HepG2 (cell line): ENCODE results near the gene SMLR1. TPM values are rescaled to one million over a fixed set of nuclear protein-coding genes. Genes with fewer than 3 reads are reported as not detected.
A peak's percentile ranks its signal among the peaks of the same experiment; 100 is the strongest.

Experiments
- ATAC-seq: fragments of 200-7000 bp; cut with Tn5 transposase; 3 replicates; pipeline ENCODE4 v1.9.1; 2020; ENCODE audit warnings: mild to moderate bottlenecking, moderate library complexity
- Bru-seq: library from RNA; stranded (reverse); fragments of 400-500 nt; gene quantifications from one replicate; lab custom pipeline; 2021; lab: Mats Ljungman, UMichigan
- BruChase-seq, 2 experiments: library from RNA; stranded (reverse); fragments of 400-500 nt; gene quantifications; one replicate each; lab custom pipeline; 2021; lab: Mats Ljungman, UMichigan
- BruUV-seq: library from RNA; stranded (reverse); fragments of 400-500 nt; replicated peaks from 2 replicates; lab custom pipeline; 2021; lab: Mats Ljungman, UMichigan
- CTCF ChIA-PET: fragments of 300-600 bp; formaldehyde crosslinking; extraction: SDS; loops from one replicate; lab custom pipeline; 2021; ENCODE audit warnings: low total read pairs, inconsistent platforms, low intra/inter-chr PET ratio; lab: Yijun Ruan, JAX
- POLR2A ChIA-PET: fragments of 350-600 bp; sonication (Branson Sonifier 250); formaldehyde crosslinking; loops from one replicate; lab custom pipeline; 2020; ENCODE audit warnings: antibody characterized with exemption, inconsistent platforms; lab: Yijun Ruan, JAX
- DNase-seq: peaks from one replicate; pipeline ENCODE4 v3.0.0-alpha.2; 2015; ENCODE audit warnings: low spot score
- FAIRE-seq: peaks from 3 replicates; lab custom pipeline; 2011; peaks lifted over from hg19 to GRCh38; lab: Jason Lieb, UNC
- H2AFZ ChIP-seq: one replicate; pipeline ENCODE4 v1.6.1; 2011; ENCODE audit warnings: low read length, inconsistent platforms
- H3K27ac ChIP-seq: fragments of 300-600 bp; 3 replicates; pipeline ENCODE4 v1.8.0; 2011; ENCODE audit warnings: mixed run types, mild to moderate bottlenecking, mixed read lengths, low read length, inconsistent platforms; ENCODE audit not compliant: insufficient read depth; ENCODE audit errors: extremely low read length
- H3K27me3 ChIP-seq, 2 experiments: fragments of 200-600 bp in 1 of 2; 2 replicates in 1 of 2; 3 replicates in 1 of 2; pipeline versions ENCODE4 v1.6.0 to v1.8.0; 2011; ENCODE audit warnings: low read length in 2 of 2, mild to moderate bottlenecking in 2 of 2, moderate library complexity in 2 of 2, inconsistent platforms in 1 of 2; ENCODE audit not compliant: insufficient read depth in 2 of 2, control insufficient read depth in 1 of 2
- H3K36me3 ChIP-seq, 2 experiments: fragments of 200-600 bp in 1 of 2; replicated peaks in 1 of 2; 2 replicates in 1 of 2; 3 replicates in 1 of 2; pipeline versions ENCODE4 v1.5.1 to v1.8.0; 2011; ENCODE audit warnings: low read length in 2 of 2, inconsistent platforms in 1 of 2; ENCODE audit not compliant: insufficient read depth in 2 of 2, control insufficient read depth in 1 of 2
- H3K4me1 ChIP-seq: 2 replicates; pipeline ENCODE4 v1.5.1; 2012; ENCODE audit warnings: low read length, inconsistent platforms; ENCODE audit not compliant: insufficient read depth
- H3K4me2 ChIP-seq: 2 replicates; pipeline ENCODE4 v1.6.0; 2011; ENCODE audit warnings: low read depth, low read length, inconsistent platforms
- H3K4me3 ChIP-seq, 3 experiments: fragments of 200-600 bp in 1 of 3; sonication (generic), shearing (Covaris generic) in 1 of 3; replicated peaks in 1 of 3; 2 replicates each; pipeline ENCODE4 v1.5.1; 2011 to 2016; ENCODE audit warnings: low read length in 3 of 3, inconsistent platforms in 2 of 3, low read depth in 2 of 3, mild to moderate bottlenecking in 2 of 3, control low read depth in 1 of 3, mixed read lengths in 1 of 3; ENCODE audit not compliant: insufficient read depth in 1 of 3
- H3K79me2 ChIP-seq: one replicate; pipeline ENCODE4 v1.6.1; 2011; ENCODE audit warnings: low read length, inconsistent platforms; ENCODE audit not compliant: insufficient read depth
- H3K9ac ChIP-seq: 2 replicates; pipeline ENCODE4 v1.6.0; 2011; ENCODE audit warnings: mild to moderate bottlenecking, low read depth, low read length, inconsistent platforms; ENCODE audit not compliant: insufficient read depth
- H3K9me3 ChIP-seq: 2 replicates; pipeline ENCODE4 v1.5.1; 2012; ENCODE audit warnings: mild to moderate bottlenecking, low read length
- H4K20me1 ChIP-seq: 2 replicates; pipeline ENCODE4 v1.6.0; 2011; ENCODE audit warnings: inconsistent platforms, mild to moderate bottlenecking, low read length, moderate library complexity; ENCODE audit not compliant: insufficient read depth
- ARNT ChIP-seq: fragments of 450-650 bp; IDR thresholded peaks from 2 replicates; pipeline ENCODE4 v1.6.1; 2017
- FUBP1 ChIP-seq: sonication (generic); formaldehyde crosslinking; IDR thresholded peaks from 2 replicates; pipeline ENCODE4 v1.5.1; 2020; ENCODE audit warnings: missing genetic modification reagents, mild to moderate bottlenecking, borderline replicate concordance
- JUND ChIP-seq: sonication (generic); formaldehyde crosslinking; IDR thresholded peaks from 2 replicates; pipeline ENCODE4 v1.8.0; 2022; ENCODE audit warnings: mild to moderate bottlenecking, missing genetic modification reagents
- PHF8 ChIP-seq: sonication (generic); formaldehyde crosslinking; IDR thresholded peaks from 2 replicates; pipeline ENCODE4 v1.5.0; 2020; ENCODE audit warnings: missing genetic modification reagents
- SATB2 ChIP-seq: sonication (generic); formaldehyde crosslinking; IDR thresholded peaks from 2 replicates; pipeline ENCODE4 v1.5.0; 2020; ENCODE audit warnings: missing genetic modification reagents
- SRSF9 ChIP-seq: fragments of 200-400 bp; formaldehyde crosslinking; IDR thresholded peaks from 2 replicates; pipeline ENCODE4 v1.6.1; 2018; ENCODE audit warnings: borderline replicate concordance, mild to moderate bottlenecking, low read depth, low read length; ENCODE audit not compliant: insufficient read depth, poor library complexity, severe bottlenecking
- ZFY ChIP-seq: sonication (generic); formaldehyde crosslinking; IDR thresholded peaks from 2 replicates; pipeline ENCODE4 v1.4.0; 2020; ENCODE audit warnings: missing genetic modification reagents
- ZNF343 ChIP-seq: sonication (generic); formaldehyde crosslinking; IDR thresholded peaks from 2 replicates; pipeline ENCODE4 v1.4.0; 2020; ENCODE audit warnings: mild to moderate bottlenecking, missing genetic modification reagents
- ZNF362 ChIP-seq: sonication (generic); formaldehyde crosslinking; IDR thresholded peaks from 2 replicates; pipeline ENCODE4 v1.4.0; 2020; ENCODE audit warnings: missing genetic modification reagents, mild to moderate bottlenecking, borderline replicate concordance
- ZNF672 ChIP-seq: sonication (generic); formaldehyde crosslinking; IDR thresholded peaks from 2 replicates; pipeline ENCODE4 v1.8.1; 2022; ENCODE audit warnings: missing genetic modification reagents
- ZNF781 ChIP-seq: sonication (generic); formaldehyde crosslinking; IDR thresholded peaks from 2 replicates; pipeline ENCODE4 v1.5.1; 2020; ENCODE audit warnings: borderline replicate concordance, mild to moderate bottlenecking, missing genetic modification reagents; ENCODE audit errors: not compliant biosample characterization
- ZSCAN25 ChIP-seq: sonication (generic); formaldehyde crosslinking; IDR thresholded peaks from 2 replicates; pipeline ENCODE4 v1.8.0; 2022; ENCODE audit warnings: mild to moderate bottlenecking, missing genetic modification reagents
- WGBS: methylation state at CpG from one replicate; pipeline ENCODE4 v1.1.6; 2017; ENCODE audit warnings: low lambda C conversion rate; 5-methylcytosine and 5-hydroxymethylcytosine counted together
- in situ Hi-C: cut with HindIII; loops from 2 replicates; pipeline ENCODE4 v1.10.0; 2017; ENCODE audit warnings: low pct_unique_long_range_greater_than_20kb; ENCODE audit not compliant: extremely low pct_ligation_motif_present
- intact Hi-C: fragments of 100-400 bp; cut with micrococcal nuclease; formaldehyde crosslinking; loops from one replicate; pipeline ENCODE4 v1.10.0; 2022; ENCODE audit not compliant: unreplicated experiment
- long read RNA-seq, 2 experiments: library from RNA in 1 of 2; library from polyadenylated mRNA in 1 of 2; stranded (forward) in 1 of 2; unstranded in 1 of 2; transcript quantifications; one replicate each; pipeline ENCODE4 v2.0.0, GENCODE V29; 2019 to 2022
- polyA minus RNA-seq, 3 experiments: library from RNA; depleted of rRNA, polyadenylated mRNA; stranded (reverse); fragments of >200 nt; gene quantifications; 2 replicates each; pipeline ENCODE4 v1.2.3, GENCODE V29; 2011; ENCODE audit warnings: low replicate concordance in 1 of 3
- polyA plus RNA-seq, 8 experiments: library from polyadenylated mRNA; depleted of rRNA in 3 of 8; stranded (reverse) in 7 of 8; unstranded in 1 of 8; fragments of >200 nt; fragmentation: Illumina TruSeq in 4 of 8; extraction: Trizol in 4 of 8; gene quantifications; 2 replicates each; pipeline versions ENCODE4 v1.2.1 to v1.2.3, GENCODE V29; 2011 to 2016; ENCODE audit warnings: low read depth in 4 of 8, missing spikeins in 1 of 8, mixed read lengths in 1 of 8; ENCODE audit not compliant: insufficient read depth in 1 of 8
- total RNA-seq, 5 experiments: library from RNA; depleted of rRNA; stranded (reverse); fragments of >200 nt; fragmentation: Illumina TruSeq; extraction: Trizol; gene quantifications; 2 replicates each; pipeline ENCODE4 v1.2.3, GENCODE V29; 2016; ENCODE audit warnings: low read depth in 1 of 5

The SMLR1 gene
- total RNA-seq (2016; rRNA removed; fragmentation: Illumina TruSeq; extraction: Trizol) (97.8 and 104 TPM in 2 replicates), polyA plus RNA-seq (2011; rRNA removed) (37.9 and 41.8 TPM in 2 replicates), polyA minus RNA-seq (2011; rRNA and poly(A)+ RNA removed; ENCODE audit: low replicate concordance) (57.4 TPM in 1 of 2 replicates, not detected in the other), Bru-seq, nascent RNA (percentile 99 among the genes with signal in this experiment), BruChase-seq, experiment 1, labeled RNA remaining after a 6-hour chase (percentile 96 among the genes with signal in this experiment), BruChase-seq, experiment 2, labeled RNA remaining after a 2-hour chase (percentile 97 among the genes with signal in this experiment)
- 41.9 and 46.7 TPM in 2 replicates for total RNA-seq (2016; cell fraction: cytosol; rRNA removed; fragmentation: Illumina TruSeq; extraction: Trizol; ENCODE audit: low read depth)
- total RNA-seq (2016; cell fraction: insoluble cytoplasmic fraction; rRNA removed; fragmentation: Illumina TruSeq; extraction: Trizol): 92.4 and 106 TPM in 2 replicates
- total RNA-seq (2016; cell fraction: membrane; rRNA removed; fragmentation: Illumina TruSeq; extraction: Trizol): 60.2 and 61.3 TPM in 2 replicates
- total RNA-seq (2016; cell fraction: nucleus; rRNA removed; fragmentation: Illumina TruSeq; extraction: Trizol): 91.8 and 97.0 TPM in 2 replicates
- polyA plus RNA-seq (2011; cell fraction: cytosol; rRNA removed): 28.9 and 39.2 TPM in 2 replicates
- 42.3 and 58.0 TPM in 2 replicates for polyA plus RNA-seq (2011; cell fraction: nucleus; rRNA removed)
- 67.5 and 98.6 TPM in 2 replicates for polyA plus RNA-seq (2012)
- polyA plus RNA-seq (2016; cell fraction: cytosol; fragmentation: Illumina TruSeq; extraction: Trizol; ENCODE audit: low read depth): 32.8 and 42.1 TPM in 2 replicates
- 87.1 and 90.1 TPM in 2 replicates for polyA plus RNA-seq (2016; cell fraction: insoluble cytoplasmic fraction; fragmentation: Illumina TruSeq; extraction: Trizol; ENCODE audit: low read depth)
- 46.2 and 48.8 TPM in 2 replicates for polyA plus RNA-seq (2016; cell fraction: membrane; fragmentation: Illumina TruSeq; extraction: Trizol; ENCODE audit: low read depth)
- polyA plus RNA-seq (2016; cell fraction: nucleus; fragmentation: Illumina TruSeq; extraction: Trizol; ENCODE audit: insufficient read depth, low read depth): 109 and 122 TPM in 2 replicates
- polyA minus RNA-seq (2011; cell fraction: cytosol; rRNA and poly(A)+ RNA removed): 15.2 and 17.4 TPM in 2 replicates
- polyA minus RNA-seq (2011; cell fraction: nucleus; rRNA and poly(A)+ RNA removed): 124 and 145 TPM in 2 replicates
- long read RNA-seq, experiment 1, transcript SMLR1-201 (2 exons, 2,512 nt): major isoform, 369 of 374 reads
- long read RNA-seq, experiment 1, partial matches to known transcripts: 0 of 374 reads
- long read RNA-seq, experiment 1, other reads (novel, unspliced or antisense): 5 of 374 reads
- long read RNA-seq, experiment 2, transcript SMLR1-201 (2 exons, 2,512 nt): major isoform, 254 of 275 reads
- long read RNA-seq, experiment 2, partial matches to known transcripts: 19 of 275 reads
- long read RNA-seq, experiment 2, other reads (novel, unspliced or antisense): 2 of 275 reads

- in situ Hi-C loops: no loop called here
- FAIRE-seq: peak; percentile 79
- POLR2A ChIA-PET: interaction anchor here (0.6 to 5.3 kb wide), 20 partner anchors 10 to 1124 kb away, joined by 3 to 175 read pairs (median 4); no protein-coding TSS in a partner anchor
- no peak for TF ChIP-seq SRSF9
- no peak for TF ChIP-seq ZSCAN25
- no peak for TF ChIP-seq ARNT
- TF ChIP-seq ZNF343 (CRISPR knock-in tag): no peak
- TF ChIP-seq ZNF362: peak; percentile 87
- TF ChIP-seq ZFY (CRISPR knock-in tag): peak; percentile 37
- TF ChIP-seq JUND (CRISPR knock-in tag): no peak; the same call in 1 of the 2 replicates
- TF ChIP-seq SATB2 (CRISPR knock-in tag): 0 out of 2 replicates have a peak, but pooled peaks have one; percentile 47
- TF ChIP-seq ZNF781 (CRISPR knock-in tag): no peak
- TF ChIP-seq FUBP1 (CRISPR knock-in tag): peak; percentile 93; the same call in 1 of the 2 replicates
- peak; percentile 70 for TF ChIP-seq PHF8 (CRISPR knock-in tag)
- no peak for TF ChIP-seq ZNF672
These were observed at the start of gene SMLR1 for GRCh38 chr6:130827247-130828149. Gene SMLR1, plus strand, starts transcription at chr6:130827406. Its CDS starts 8 bp downstream, at chr6:130827414.

More at GRCh38 chr6:130827247-130828149, at the start of gene SMLR1:
- 4% methylated on average over 11 of the region's 11 CpGs for WGBS
- no peak within 1 kb of the TSS for H2AFZ ChIP-seq
- H3K9me3 ChIP-seq: no peaks in the 10 kb centered on the region
- intact Hi-C loops: loop anchor here (1.0 to 5.0 kb wide), 4 partner anchors 12 to 505 kb away; no protein-coding TSS in a partner anchor
- H3K4me3 ChIP-seq: peak within 1 kb of the TSS; percentile 66 to 83 (median 81)
- H3K79me2 ChIP-seq: peaks cover 52% of the 10 kb centered on the region
- no peaks in the 10 kb centered on the region; a peak in 1 of 5 replicates for H3K27me3 ChIP-seq
- H3K27ac ChIP-seq: peak within 1 kb of the TSS; percentile 95
- no peaks in the 10 kb centered on the region for H4K20me1 ChIP-seq
- peak within 1 kb of the TSS; percentile 95 for H3K4me2 ChIP-seq
- TSS peak; percentile 49 for BruUV-seq
- CTCF ChIA-PET: interaction anchor here (1.2 kb wide), 1 partner anchor 68 kb away, joined by 3 read pairs; no protein-coding TSS in a partner anchor
- H3K36me3 ChIP-seq: peaks cover 2 to 21% of the 10 kb centered on the region in 2 experiments; a peak in 4 of 5 replicates
- H3K9ac ChIP-seq: peak within 1 kb of the TSS; percentile 92
- DNase-seq (peak; percentile 96), ATAC-seq (peak; percentile 86)
- H3K4me1 ChIP-seq: peaks cover 94% of the 10 kb centered on the region
